ENCODE measurements around the gene ETV4.

ETV4 gene

GRCh38 chr17:43546319-43547188, at the start of gene ETV4:
Gene ETV4 (minus strand): TSS chr17:43546340. CDS start chr17:43545617, 723 bp downstream.
- DNase-seq = peak; percentile 91

GRCh38 chr17:43595466-43595865, 49.3 kb upstream of the ETV4 start:
- DNase-seq = no peak

DNA sequence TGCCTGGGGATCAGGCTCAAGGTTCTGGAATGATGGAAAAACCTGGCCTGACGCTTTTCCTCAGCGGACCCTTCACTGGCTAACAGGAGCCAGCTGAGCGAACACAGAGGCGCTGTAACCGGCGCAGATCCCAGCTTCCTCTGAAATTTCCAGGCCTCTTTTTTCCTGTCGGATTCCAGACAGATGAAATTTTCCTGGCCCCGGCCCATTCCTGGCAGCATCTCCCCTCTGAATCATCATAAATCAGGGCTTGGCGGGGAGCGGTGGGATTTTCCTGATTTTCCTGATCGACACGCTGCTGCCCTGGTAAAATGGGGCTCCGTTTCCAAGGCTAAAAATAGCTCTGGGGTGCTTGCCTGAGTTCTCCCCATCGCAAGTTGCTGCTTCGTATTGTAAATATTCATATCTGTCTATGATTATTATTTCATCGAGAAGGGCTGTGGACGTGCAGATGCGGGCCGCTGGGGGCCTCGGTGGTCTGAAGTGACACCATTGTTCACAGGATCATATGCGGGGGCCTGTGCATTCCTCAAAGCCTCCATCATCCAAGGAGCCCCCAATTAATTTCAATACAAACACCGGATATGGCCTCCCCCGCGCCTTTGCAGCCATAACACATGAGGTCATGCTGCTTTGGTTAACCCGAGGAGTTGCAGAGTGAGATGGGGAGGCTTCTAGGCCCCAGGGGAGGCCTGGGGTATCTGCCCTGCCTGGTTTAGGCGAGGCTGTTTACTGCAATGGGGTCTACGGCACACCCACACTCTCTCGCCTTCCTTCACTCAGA, 45.8 kb upstream of the ETV4 start:
- DNase-seq = peak; percentile 96

DNA sequence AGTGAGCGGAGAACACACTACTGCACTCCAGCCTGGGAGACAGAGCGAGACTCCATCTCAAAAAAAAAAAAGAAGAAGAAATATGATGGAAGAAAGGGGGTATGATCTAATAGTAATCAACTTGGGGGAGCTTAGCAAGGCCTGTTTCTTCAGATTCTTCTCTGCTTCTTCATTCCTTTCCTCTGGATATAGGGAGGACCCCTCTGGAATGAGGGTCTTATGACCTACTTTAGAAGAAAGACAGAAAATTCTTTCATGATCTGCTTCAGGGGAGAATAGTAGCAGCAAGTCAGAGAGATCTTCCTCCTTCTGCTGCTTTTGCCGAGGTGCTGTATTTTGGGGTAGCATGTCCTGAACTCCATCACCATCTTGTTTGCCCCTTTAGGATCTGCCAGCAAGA, 44.9 kb upstream of the ETV4 start:
- peak; percentile 46 for DNase-seq

GRCh38 chr17:43588664-43589435, 42.7 kb upstream of the ETV4 start:
- DNase-seq = no peak

- no peak for DNase-seq
Observed at GRCh38 chr17:43588121-43588520, 42.0 kb upstream of the ETV4 start.

GRCh38 chr17:43587647-43588046, 41.5 kb upstream of the ETV4 start:
- no peak for DNase-seq

DNA sequence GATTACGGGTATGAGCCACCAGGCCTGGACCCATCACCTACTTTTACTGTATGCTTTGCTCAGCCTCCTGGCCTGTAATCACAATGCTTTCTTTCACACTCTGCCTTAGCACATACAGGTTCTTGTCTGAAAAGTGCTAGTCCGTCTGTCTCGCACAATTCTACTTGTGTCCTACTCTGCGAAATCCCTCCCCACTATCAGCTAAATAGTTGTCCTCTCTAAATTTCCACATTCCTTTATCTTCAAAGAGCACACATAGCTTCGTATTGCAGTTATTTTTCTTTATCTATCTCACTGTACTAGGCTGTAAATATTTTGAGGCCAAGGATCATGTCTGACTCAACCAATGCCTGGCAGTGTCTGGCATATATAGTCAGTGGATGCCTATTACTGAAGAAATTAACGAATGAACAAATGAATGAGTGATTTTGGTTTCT, 38.5 kb upstream of the ETV4 start:
- no peak for DNase-seq

- DNase-seq = no peak
Observed at GRCh38 chr17:43583332-43583731, 37.2 kb upstream of the ETV4 start.

GRCh38 chr17:43581613-43582012, 35.5 kb upstream of the ETV4 start:
- DNase-seq = no peak

- no peak for DNase-seq
Observed at GRCh38 chr17:43581130-43581529, 35.0 kb upstream of the ETV4 start.

GRCh38 chr17:43579566-43580140, 33.5 kb upstream of the ETV4 start:
- DNase-seq = peak; percentile 95

DNA sequence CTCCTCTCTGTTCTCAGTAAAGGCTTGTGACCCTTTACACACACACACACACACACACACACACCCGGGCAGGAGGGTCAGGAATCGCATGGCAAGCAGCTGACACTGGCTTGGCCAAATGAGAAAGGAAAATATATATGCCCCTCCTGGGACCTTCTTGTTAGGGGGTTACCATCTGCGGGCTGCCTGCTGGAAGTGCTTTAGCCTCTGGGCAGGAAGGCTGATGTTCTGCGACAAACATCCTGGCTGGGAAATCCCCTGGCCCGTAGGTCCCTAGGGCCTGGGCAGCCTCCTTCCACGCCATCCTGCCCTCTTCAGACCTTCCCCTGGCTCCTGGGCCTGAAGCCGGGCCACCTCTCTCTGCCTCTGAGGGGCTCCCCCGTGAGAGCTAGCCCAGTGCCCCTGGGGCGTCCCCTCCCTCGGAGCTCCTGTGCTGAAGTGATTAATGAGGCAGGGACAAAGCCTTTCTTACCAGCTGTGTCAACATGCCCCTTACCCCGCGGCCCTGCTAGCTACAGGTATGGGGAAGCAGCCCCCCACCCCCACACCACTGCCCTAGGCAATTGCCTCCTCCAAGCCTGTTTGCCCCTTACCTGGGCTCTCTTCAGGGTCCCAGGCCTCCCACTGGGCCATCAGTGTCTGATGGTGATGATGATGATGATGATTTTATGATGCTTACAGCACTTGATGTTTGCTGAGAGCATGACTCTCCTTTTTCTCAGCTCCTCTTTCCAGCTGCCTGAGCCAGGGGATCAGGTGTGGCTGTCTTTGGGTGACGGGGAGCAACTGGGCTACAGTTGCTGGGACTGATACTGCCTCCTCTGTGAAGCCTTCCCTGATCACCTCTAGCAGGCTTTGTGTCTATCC, 32.8 kb upstream of the ETV4 start:
- DNase-seq = peak; percentile 46

DNA sequence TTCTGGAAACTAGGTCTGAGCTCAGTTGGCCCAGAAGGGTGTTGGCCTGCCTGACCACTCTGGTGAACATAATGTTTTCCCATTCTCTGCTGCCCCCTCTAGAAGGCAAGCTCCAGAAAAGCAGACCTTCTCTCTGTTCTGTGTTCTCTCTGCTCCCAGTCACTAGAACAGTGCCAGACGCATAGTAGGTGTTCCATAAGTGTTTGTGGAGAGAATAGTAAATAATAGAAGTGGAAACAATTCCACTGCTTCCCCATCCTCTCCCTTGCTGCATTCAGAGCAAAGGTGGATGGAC, 32.2 kb upstream of the ETV4 start:
- DNase-seq = no peak

GRCh38 chr17:43577664-43578403, 31.7 kb upstream of the ETV4 start:
- DNase-seq = no peak

DNA sequence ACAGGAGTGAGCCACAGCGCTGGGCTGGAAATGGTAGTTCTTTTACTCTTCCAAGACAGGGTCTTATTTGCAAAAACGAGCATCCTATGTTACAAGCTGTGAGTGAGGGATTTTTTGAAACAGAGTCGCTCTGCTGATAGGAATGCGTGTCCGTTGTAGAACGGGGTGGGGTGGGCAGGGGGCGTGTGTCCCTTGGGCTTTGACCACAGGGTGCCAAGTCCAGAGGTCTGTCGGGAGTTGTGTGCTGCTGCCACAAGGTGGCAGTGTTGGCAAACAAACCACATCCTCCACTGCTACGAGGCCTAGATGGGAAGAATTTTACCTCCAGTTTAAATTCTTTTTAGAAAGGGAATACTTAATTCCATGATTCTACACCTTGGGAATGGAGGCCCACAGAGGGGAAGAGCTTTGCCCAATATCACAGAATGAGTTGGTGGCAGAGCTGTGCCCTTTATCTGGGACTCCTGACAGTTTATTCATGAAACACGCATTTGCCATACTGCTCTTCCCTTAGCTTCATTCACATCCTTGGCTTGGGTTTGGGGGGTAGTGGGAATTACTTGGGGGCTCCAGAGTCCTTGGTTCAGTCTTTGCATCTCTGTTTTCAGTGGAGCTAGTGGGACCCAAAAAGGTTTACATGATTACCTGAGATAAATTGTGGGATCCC, 30.6 kb upstream of the ETV4 start:
- peak; percentile 70 for DNase-seq

DNA sequence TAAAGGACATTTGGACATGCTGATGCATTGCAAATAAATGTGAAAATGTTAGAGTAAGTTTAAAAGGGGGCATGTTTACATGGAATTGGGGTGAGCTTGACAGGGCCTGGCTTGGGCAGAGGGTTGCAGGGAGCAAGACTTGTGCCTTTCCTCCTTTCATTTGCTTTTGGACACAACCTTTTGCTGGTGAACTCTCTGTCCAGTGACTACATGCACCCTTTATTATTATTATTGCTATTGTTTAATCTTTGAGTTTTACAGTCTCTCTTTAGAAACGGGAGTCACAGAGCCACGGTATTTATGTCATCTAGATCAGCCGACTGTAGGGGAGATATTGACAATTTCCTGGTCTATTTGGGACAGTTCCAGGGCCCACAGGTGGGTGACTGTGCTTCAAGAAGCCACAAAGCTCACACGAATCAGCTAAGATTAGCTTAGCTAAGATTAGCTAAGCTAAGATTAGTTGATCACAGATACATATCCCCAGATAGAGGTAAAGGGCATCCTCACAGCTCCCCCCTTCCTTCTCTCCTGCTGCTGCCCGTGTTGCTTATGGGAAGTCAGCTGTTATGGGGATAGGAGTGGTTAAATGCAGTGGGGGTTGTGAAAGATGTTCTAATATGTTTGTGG, 28.9 kb upstream of the ETV4 start:
- DNase-seq = no peak

GRCh38 chr17:43574348-43574747, 28.2 kb upstream of the ETV4 start:
- DNase-seq = no peak

DNA sequence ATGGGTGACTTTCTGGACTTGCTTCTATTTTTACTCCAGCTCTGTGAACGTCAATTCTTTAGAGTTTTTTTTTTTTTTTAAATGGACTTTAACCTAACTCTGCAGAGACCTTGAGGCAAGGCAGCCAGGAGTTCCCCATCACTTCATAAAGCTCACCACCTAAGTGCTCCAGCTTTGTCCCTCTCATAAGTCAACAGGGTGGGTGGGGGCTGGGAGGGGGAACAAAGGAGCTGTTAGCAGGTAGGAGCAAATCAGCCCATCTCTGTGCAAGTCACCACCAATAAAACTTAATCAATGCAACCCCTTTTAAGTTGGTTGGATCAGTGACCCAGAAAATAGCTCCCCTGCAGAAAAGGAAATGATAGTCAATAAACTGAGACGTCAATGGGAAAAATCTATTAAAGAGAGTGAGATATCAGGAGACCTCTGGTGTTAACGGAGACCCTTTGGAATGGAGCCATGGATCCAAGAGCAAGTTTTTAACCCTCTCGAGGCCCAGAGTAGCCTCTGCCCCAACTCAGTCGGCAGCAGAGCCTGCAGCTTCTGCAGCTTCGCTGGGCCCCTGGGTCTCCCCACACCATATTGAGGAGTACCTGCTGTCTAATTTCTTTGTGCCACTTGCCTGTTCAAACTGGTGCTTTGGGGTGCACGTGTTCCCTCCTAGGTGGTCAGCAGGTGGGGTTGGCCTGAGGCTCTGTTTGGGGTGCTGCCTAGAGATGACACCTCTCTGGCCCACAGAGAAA, 27.6 kb upstream of the ETV4 start:
- no peak for DNase-seq

Measured in fibroblast of upper back skin (primary cell).